ENCODE results near the gene NBAS. TPM values are rescaled to one million over a fixed set of nuclear protein-coding genes. Genes with fewer than 3 reads are reported as not detected.

NBAS gene
- total RNA-seq, 4 donors from 2014 or later: 34.0 to 51.2 (median 41.9) TPM

DNA sequence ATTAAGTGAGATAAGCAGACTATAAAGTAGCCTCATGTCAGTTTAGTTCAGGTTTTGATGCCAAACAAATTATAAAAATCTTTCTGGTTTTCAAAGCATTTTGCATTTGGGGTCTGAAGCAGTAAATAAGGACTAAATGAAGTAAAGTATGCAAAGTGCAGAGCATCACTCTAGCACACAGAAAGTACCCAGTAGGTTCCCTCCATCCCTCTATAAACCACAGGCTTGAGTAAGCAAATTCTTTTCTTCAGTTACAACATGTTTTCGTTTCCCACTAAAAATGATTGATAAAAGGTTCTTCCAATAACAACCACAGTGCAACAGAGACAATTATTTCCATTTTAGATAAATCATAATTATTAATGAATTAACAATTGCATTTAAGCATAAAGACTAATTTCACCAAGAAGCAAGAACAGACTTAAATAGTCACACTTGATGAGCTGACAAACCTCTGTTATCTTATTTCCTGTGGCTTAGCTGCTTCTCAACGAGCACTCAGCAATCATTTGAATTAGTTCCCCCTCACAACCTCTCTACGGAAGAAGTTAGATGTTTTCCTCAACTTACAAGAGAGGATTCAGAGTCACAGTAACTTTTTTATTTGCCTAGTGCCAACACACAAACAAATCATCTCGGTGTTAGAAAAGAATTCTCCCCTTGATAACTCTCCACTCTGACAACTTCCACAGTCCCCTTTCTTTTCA is 249.8 kb downstream of the NBAS start:
- TF ChIP-seq, protein P1, sequence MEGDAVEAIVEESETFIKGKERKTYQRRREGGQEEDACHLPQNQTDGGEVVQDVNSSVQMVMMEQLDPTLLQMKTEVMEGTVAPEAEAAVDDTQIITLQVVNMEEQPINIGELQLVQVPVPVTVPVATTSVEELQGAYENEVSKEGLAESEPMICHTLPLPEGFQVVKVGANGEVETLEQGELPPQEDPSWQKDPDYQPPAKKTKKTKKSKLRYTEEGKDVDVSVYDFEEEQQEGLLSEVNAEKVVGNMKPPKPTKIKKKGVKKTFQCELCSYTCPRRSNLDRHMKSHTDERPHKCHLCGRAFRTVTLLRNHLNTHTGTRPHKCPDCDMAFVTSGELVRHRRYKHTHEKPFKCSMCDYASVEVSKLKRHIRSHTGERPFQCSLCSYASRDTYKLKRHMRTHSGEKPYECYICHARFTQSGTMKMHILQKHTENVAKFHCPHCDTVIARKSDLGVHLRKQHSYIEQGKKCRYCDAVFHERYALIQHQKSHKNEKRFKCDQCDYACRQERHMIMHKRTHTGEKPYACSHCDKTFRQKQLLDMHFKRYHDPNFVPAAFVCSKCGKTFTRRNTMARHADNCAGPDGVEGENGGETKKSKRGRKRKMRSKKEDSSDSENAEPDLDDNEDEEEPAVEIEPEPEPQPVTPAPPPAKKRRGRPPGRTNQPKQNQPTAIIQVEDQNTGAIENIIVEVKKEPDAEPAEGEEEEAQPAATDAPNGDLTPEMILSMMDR (IDR thresholded peaks at IDR 0.05; ENCODE audit: low read depth): no peak

DNA sequence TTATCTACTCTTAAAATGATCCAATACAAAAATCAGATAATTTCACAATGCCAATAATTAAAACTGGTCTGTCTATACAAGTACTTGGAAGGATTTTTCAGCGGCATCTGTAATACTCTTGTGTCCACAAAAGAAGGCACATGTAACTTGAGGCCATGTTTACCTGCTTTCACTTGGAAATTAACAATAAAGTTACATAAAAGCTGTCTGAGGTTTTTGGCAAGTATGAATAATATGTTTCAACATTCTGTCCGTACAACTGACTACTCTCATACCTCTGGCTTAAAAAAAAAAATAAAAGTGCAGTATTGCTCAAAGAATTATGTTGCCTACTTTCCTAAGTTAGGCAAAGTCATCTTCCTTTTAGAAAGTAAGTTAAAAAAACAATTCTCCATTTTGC is 253.6 kb downstream of the NBAS start:
- TF ChIP-seq, protein P1 (IDR thresholded peaks at IDR 0.05; ENCODE audit: low read depth): no peak

DNA sequence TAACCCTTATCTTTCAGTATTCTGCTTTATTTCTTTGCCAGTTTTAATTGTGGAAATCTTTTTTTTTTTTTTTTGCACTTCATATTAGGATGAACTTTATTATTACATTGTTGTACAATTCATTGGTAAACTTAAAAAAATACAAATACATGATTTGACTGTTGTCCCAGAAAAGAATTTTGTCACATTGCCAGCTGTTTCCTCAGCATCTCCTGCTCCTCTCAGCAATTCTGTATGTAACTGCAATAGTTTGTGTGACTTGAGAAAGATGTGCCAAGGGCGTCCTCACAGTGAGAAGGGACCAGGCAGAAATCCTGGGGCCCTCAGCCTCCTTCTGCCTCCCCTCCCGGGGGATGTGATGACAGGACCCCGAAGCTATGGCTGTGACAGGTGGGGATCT is 254.4 kb downstream of the NBAS start:
- TF ChIP-seq, protein P1 (IDR thresholded peaks at IDR 0.05; ENCODE audit: low read depth): no peak

DNA sequence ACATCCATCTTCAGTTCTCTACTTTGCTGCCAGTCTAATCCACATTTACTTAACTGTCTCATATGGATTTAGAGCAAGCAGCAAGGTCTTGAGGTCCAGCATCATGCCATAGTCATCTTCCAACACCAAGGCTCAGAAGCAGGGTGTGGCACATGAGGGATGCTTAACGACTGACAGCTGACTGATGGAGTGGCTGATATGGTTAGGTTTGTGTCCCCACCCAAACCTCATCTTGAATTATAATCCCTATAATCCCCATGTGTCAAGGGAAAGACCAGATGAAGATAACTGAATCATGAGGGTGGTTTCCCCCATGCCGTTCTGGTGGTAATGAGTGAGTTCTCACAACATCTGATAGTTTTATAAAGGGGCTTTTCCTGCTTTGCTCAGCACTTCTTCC is 257.3 kb downstream of the NBAS start:
- TF ChIP-seq, protein P1 (IDR thresholded peaks at IDR 0.05; ENCODE audit: low read depth): no peak

DNA sequence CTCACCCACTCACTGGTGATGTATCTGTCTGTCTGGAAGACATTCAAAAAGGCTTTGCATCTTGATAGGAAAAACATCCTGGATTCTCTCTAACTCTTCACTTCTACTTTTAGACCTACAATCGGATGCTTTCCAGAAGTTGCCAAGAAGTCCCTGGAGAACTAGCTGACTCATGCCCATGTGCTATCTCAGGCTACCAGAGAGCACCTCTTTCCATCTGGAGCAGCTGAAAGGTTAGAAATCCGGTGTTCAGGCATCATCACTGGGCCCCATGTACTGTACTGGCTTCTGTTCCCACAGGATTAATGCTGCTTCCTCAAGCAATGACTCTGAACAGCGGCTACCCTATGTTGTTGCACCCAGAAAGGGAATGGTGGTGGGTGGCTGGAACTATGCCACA is 259.0 kb downstream of the NBAS start:
- TF ChIP-seq, protein P1 (IDR thresholded peaks at IDR 0.05; ENCODE audit: low read depth): no peak

DNA sequence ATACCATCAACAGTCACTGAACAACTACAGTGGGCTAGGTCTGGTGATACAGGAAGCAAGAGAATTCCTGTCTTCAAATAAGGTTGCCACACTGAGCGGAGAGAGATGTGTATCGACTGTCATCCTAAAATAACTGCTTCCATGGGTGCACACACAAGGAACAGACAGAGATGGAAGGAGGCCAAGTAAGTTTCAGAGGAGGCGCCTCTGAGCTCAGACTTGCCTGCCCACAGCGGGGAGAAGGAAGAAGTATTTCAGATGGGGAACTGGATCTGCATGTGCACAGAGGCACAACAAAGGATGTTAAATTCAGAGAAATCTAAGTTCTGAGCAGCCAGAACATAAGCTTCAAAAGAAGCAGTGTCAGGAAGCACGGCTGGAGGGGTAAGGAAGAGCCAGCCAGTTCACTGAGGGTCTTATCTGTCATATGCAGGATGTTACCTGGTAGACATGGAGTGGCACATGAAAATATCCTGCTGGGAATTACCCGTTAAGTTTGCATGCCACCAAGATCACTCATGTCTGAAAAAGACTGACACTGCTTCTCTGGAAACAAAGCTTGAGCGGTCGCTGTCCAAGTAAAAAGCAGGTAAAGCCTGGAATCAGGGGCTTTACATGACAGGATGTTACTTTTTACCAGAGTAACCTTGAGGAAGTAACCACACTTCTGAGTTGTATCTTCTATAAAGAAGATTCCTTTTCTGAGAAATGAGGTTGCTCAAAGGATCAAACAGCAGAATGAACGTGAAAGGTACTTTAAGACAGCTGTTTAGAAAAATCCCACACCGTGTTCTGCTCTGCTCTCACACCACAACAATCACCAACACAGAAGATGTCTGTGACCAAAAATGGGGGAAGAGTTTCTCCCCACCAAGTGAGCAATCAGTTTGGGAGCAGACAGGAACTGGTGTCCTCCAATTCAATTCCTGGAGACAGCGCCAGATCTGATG is 260.2 kb downstream of the NBAS start:
- TF ChIP-seq, protein P1 (IDR thresholded peaks at IDR 0.05; ENCODE audit: low read depth): no peak

DNA sequence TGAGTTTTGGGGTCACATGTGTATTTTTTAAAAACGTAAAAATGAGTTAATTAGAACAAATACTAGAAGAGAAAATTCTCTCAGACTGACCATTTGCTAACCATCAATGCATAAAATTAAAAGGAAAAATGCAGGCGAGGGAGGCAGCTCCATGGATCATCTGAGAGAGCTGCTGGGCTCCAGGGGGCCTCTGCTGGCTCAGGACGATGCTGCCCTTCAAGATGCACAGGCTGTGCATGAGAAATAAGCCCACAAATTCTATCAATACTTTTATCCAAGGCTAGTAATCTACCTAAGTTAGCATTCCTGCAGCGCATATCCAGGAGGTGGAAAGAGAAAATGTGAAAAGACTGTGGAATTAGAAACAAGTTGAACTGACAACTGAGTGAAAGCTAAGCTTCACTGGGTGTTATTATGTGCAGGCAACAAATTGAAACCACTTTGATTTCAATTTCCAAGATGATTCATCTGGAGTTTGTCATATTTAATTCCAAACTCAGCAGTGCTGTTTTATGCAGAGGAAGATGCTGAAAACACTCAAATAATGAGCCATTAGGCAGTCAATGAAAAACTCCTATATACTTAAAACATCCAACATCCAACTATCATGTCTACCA is 261.1 kb downstream of the NBAS start:
- TF ChIP-seq, protein P1 (IDR thresholded peaks at IDR 0.05; ENCODE audit: low read depth): no peak

Data from subcutaneous adipose tissue (tissue), 4 donors.